Fibroblast of skin of right quadriceps (primary cell): ENCODE measurements around the gene TGFBR3L.
"Not testable (repeated sequence)": the region's sequence is repeated elsewhere in the genome, so short reads cannot be mapped to it uniquely, and the experiment has no call there.

Experiments used
- DNase-seq: peaks from one replicate; pipeline ENCODE4 v3.0.0-alpha.2; 2013

Gene TGFBR3L

GRCh38 chr19:7905268-7905667 lies 9.4 kb upstream of the TGFBR3L start:
- DNase-seq: no peak

DNA sequence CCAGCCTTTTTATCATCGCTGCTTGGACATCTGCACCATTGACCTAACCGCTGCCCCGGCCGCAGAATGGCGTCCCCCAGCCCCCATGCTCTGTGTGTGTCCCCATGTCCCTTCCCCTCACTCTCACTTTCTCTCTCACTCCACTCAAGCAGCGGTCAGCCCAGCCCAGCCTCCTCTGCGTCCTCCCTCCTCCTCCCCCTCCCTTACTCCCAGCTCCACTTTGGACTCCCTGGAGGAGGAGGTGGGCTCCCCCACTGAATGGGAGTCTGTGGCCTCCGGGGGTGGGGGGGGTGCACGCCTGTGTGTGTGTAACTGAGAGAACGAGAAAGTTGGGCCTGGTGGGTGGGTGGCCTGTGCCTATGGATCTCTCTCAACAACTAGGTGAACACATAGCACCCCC lies 8.8 kb upstream of the TGFBR3L start:
- no peak for DNase-seq

- DNase-seq: no peak
Observed at GRCh38 chr19:7907122-7907521, 7.5 kb upstream of the TGFBR3L start.

DNA sequence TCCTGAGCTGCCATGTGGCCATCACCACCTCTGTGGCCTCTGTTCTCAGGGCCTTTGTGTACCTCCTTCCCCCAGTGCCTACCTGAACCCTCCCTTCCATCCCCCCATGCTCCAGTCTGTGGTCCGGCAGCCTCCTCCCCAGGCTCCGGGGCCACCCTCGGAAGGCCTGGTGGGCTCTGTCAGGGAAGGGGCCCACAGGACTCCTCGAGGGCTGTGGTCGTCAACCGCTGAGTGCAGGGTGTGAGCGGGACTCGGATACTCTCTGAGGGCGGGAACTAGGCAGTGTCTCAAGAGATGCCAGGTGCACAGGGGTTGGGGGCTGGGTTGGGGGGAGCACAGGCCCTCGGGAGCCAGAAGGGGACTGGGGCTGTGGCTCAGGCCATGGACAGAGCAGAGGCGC lies 7.1 kb upstream of the TGFBR3L start:
- no peak for DNase-seq

GRCh38 chr19:7908078-7908699 lies 6.4 kb upstream of the TGFBR3L start:
- no peak for DNase-seq

DNA sequence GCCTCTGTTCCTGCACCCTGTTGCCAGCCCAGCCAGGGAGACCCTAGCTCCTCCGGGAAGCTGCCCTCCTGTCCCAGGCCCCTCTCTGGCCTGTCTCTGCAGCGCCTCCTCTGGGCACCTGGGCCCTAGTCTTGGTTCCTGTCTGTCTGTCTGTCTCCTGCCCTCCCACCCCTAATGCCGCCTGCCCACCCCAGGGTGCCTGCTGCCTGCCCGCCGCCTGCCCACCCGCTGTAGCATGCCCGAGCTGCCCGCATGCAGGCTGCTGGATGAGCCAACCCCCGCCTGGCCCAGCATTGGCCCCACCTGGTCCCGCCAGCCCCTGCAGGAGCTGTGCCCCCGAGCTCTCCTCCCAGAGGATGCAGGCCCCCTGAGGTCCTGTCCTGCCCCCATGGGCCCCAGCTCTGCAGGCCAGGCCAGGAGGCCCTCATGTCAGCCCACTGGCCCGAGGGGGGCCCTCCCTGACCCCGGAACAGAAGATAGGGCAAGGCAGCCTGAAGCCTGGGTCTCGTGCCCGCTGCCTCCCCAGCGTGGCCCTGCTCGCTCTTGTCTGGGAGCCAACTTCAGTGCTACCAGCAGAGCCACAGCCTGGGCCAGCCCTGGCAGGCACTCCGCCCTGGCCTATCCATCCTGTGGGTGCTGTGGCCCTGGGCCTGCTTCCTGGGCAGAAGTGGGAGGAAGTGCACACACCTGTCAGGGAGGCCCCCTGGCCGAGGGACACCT lies 5.7 kb upstream of the TGFBR3L start:
- no peak for DNase-seq

GRCh38 chr19:7909471-7910067 lies 5.1 kb upstream of the TGFBR3L start:
- DNase-seq: no peak

GRCh38 chr19:7910321-7911161 lies 4.1 kb upstream of the TGFBR3L start:
- no peak for DNase-seq

DNA sequence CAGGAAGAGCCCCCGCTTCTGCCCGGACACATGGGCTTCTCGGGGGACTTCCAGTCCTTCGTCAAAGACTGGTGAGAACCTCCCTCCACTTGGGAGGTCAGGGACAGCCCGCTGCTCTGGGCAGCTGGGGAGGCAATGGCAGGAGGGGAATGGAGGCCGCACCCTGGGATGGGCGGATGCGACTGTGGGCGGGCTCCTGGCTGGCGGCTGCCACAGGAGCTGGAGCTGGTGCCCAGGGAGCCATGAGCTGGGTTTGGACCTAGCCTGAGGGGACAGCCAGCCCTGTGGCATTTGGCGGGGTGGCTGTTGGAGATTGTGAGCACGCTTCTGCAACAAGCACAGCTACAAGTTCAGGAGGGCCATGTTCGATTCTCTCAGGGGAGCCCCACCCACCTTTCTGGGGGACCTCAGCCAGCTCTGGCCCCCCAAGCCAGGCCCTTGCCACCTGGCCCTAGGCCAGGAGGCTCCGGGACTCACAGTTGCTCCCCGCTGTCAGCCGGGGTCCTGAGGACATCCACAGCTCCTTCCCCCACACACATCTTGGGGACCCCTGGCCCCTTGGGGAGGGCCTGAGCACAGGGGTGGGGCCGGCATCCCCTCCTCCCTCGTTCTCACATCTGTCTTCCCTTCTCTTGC lies 3.0 kb upstream of the TGFBR3L start:
- DNase-seq: no peak

DNA sequence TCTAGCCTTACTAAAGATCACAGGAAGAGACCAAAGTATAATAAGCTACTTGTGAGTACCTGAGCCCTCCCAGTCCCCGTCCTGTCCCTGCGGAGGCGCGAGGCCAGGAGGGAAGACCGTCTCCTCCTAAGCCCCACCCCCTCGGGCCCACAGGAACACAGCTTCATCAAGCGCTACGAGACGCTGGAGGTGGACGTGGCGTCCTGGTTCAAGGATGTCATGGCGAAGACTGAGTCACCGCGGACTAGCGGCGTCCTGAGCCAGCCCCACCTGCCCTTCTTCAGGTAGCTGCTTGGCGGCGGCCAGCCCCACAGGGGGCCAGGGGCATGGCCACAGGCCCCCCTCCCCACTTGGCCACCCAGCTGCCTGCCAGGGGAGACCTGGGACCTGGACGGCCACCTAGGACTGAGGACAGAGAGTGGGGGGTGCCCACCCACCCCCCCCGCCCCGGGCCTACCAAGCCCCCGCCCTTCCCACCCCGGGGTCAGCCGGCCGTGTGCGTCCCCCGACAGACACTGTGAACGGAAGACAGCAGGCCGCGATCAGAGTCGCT lies 2.4 kb upstream of the TGFBR3L start:
- no peak for DNase-seq

- DNase-seq: no peak
Observed at GRCh38 chr19:7912697-7913564, 1.7 kb upstream of the TGFBR3L start.

DNA sequence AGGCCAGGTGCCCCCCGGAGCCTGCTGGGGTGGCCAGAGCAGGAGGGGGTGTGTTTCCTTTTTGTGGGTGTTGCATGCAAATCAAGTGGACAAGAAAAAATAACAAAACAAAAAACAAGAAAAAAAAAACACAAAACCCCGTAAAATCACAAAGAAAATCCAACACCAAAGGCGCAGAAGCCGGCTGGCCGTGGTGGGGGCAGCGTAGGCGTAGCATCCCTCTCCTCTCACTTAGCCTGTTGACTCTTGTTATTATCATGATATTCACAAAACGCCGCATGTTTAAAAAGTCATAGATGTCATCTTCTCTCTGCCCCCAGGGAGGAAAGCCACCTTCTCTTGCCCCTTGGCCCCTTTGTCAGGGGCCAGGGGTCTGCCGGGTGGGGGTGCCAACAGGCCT lies 978 bp upstream of the TGFBR3L start:
- no peak for DNase-seq

DNA sequence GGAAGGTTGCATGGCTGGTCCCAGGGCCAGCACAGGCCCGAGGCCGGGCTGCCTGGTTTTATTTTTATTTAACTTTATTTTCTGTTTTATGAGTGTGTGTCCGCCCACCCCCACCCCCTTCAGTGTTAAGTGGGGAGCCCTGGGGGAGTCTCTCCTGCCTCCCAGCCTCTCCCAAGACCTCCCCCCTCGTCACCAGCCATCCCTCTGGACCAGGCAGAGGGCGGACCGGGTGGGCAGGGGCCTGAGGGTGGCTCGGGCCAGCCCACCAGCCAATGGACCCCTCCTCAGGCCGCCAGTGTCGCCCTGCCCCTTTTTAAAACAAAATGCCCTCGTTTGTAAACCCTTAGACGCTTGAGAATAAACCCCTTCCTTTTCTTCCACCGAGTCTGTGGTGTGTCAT lies 531 bp upstream of the TGFBR3L start:
- DNase-seq: no peak

GRCh38 chr19:7915250-7916102 lies 846 bp downstream of the TGFBR3L start:
- no peak for DNase-seq

GRCh38 chr19:7916103-7916954 lies 1.7 kb downstream of the TGFBR3L start:
- no peak for DNase-seq

DNA sequence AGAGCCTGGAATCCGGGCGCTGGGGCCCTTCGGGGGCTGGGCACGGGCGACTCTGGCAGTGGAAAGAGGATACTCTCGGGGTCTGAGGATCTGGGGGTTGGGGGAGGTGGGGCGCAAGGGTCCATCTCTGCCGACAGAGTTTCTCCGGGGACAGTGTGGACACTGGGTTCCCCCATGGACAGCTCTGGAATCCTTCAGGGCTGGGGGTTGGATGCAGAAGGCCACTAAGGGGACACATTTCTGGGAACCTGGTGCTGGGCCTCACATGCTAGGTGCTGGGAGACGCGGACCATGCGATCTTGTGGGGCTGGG lies 2.3 kb downstream of the TGFBR3L start:
- DNase-seq: no peak

DNA sequence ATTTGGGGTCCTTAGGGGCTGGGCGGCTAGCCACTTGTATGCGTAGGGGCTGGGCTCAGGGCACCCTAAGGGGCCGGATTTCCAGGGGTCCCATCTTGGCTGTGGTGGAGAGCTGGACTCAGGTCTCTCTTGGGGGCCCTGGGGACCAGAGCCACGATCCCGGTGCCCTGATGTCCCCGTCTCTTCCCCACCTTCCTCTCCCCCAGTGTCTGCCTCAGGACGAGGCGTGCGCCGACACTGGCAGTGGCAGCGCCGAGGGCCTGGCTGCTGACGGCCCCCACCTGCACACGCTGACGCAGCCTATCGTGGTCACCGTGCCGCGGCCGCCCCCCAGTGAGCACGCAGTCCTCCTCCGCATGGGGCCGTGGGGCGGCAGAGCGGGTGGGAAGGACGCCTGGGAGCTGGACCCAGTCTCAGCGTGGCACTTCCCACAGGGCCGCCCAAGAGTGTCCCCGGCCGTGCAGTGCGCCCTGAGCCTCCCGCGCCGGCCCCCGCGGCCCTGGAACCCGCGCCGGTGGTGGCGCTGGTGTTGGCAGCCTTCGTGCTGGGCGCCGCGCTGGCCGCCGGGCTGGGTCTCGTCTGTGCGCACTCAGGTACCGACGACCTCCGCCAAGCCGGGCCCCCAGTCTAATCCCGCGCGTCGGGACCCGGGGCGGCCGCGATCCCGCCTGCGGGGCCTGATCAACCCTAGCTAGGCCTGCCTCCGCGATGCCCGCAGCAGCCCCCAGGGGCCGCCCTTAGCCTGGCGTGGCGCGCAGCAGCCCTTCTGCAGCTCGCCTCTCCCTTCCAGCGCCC lies 2.8 kb downstream of the TGFBR3L start:
- peak; percentile 38 for DNase-seq

DNA sequence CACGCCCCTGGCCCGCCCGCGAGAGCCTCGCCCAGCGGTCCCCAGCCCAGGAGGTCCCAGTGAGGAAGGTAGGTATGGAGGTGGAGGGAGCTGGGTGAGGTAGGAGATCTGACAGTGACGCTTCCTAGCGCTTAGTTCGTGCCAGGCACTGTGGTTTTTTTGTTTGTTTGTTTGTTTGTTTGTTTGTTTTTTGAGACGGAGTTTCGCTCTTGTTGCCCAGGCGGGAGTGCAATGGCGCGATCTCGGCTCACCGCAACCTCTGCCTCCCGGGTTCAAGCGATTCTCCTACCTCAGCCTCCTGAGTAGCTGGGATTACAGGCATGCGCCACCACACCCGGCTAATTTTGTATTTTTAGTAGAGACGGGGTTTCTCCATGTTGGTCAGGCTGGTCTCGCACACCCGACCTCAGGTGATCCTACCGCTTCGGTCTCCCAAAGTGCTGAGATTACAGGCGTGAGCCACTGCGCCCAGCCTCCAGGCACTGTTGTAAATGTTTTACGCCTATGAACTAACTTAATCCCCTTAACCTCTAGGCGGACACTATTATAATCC lies 3.5 kb downstream of the TGFBR3L start:
- not testable (repeated sequence) for DNase-seq
